22Rv1 (cell line): ENCODE results near the gene SDK2.

Experiments used
- ZFX ChIP-seq: fragments of 450-650 bp; IDR thresholded peaks from 2 replicates; pipeline ENCODE4 v1.6.1; 2017; ENCODE audit warnings: antibody characterized with exemption, borderline replicate concordance
- TF ChIP-seq, protein P1 (sequence below): fragments of 450-650 bp; IDR thresholded peaks from 2 replicates; pipeline ENCODE4 v1.5.1; 2017; ENCODE audit warnings: mild to moderate bottlenecking

DNA sequence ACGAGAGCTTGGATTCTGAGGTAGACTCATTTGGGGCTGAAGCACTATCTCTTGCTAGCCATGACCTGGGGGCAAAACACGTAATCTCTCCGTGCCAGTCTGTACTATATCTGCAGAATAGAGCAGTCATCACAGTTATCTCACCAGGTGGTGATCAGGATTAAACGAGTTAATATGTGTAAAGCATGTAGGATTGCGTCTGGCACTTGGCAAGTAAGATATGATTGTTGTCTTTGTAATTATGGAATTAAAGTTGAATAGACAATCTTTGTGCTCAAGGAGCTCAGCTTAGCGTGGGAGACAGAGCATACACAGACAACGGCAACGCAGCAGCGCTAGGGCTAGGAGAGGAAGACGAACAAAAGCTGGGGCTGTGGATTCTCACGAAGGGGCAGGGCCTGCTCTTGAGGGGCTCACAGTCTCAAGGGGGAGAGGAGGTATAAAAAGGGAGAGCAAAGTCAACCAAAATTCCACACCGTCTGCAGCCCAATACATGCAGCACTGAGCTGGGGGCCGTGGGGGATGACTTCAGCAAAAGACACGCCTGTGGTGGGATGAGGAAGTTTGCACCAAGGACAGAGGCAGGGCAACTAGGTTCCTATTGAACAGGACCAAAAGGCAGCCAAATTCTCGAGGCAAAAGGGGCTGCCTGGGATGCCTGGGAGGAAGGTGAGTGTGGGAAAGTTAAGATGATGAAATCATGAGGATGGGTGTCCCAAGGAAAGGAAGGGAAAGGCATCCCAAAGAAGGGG is 68.6 kb downstream of the SDK2 start:
- TF ChIP-seq, protein P1, sequence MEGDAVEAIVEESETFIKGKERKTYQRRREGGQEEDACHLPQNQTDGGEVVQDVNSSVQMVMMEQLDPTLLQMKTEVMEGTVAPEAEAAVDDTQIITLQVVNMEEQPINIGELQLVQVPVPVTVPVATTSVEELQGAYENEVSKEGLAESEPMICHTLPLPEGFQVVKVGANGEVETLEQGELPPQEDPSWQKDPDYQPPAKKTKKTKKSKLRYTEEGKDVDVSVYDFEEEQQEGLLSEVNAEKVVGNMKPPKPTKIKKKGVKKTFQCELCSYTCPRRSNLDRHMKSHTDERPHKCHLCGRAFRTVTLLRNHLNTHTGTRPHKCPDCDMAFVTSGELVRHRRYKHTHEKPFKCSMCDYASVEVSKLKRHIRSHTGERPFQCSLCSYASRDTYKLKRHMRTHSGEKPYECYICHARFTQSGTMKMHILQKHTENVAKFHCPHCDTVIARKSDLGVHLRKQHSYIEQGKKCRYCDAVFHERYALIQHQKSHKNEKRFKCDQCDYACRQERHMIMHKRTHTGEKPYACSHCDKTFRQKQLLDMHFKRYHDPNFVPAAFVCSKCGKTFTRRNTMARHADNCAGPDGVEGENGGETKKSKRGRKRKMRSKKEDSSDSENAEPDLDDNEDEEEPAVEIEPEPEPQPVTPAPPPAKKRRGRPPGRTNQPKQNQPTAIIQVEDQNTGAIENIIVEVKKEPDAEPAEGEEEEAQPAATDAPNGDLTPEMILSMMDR: no peak
- TF ChIP-seq ZFX: no peak
